ENCODE measurements around the gene SHH. TPM values are rescaled to one million over a fixed set of nuclear protein-coding genes. Genes with fewer than 3 reads are reported as not detected.
A peak's percentile ranks its signal among the peaks of the same experiment; 100 is the strongest.

The SHH gene
- total and polyA plus RNA-seq, 2 of the 13 experiments (the other 11 are each of a cell fraction or from before 2014, with no cell fraction given), result 1.9 to 3.4 TPM

DNA sequence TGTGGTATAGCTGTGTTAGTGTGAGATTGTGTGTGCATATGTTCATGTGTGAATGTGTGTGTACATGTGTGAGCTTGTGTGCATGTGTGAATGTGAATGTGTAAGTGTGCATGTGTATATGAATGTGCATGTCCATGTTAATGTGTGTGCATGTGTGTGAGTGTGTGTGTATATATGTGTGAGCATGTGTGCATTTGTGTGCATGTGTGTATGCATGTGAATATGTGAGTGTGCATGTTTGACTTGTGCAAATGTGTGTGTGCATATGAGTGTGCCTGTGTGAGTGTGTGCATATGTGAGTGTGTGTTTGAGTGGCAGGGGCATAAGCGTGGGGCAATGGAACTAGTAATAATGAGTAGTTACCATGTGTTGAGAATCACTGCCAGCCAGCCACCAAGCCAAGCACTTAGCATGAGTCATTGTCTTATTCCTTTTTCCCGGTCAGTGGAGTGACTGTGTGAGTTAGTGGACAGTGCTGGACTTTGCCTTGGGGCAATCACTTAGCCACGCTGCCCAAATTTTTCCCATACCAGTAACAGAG lies 46.3 kb upstream of the SHH start (continued):
- TF ChIP-seq, protein P1, sequence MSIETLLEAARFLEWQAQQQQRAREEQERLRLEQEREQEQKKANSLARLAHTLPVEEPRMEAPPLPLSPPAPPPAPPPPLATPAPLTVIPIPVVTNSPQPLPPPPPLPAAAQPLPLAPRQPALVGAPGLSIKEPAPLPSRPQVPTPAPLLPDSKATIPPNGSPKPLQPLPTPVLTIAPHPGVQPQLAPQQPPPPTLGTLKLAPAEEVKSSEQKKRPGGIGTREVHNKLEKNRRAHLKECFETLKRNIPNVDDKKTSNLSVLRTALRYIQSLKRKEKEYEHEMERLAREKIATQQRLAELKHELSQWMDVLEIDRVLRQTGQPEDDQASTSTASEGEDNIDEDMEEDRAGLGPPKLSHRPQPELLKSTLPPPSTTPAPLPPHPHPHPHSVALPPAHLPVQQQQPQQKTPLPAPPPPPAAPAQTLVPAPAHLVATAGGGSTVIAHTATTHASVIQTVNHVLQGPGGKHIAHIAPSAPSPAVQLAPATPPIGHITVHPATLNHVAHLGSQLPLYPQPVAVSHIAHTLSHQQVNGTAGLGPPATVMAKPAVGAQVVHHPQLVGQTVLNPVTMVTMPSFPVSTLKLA (IDR thresholded peaks at IDR 0.05), result peak; percentile 86
- TF ChIP-seq BCL6 (CRISPR knock-in tag; IDR thresholded peaks at IDR 0.05), result no peak
- TF ChIP-seq ZBTB1 (CRISPR knock-in tag; IDR thresholded peaks at IDR 0.05; ENCODE audit: borderline replicate concordance), result no peak
- no peak for TF ChIP-seq PRMT3 (CRISPR knock-in tag; IDR thresholded peaks at IDR 0.05; ENCODE audit: borderline replicate concordance, low read depth)

DNA sequence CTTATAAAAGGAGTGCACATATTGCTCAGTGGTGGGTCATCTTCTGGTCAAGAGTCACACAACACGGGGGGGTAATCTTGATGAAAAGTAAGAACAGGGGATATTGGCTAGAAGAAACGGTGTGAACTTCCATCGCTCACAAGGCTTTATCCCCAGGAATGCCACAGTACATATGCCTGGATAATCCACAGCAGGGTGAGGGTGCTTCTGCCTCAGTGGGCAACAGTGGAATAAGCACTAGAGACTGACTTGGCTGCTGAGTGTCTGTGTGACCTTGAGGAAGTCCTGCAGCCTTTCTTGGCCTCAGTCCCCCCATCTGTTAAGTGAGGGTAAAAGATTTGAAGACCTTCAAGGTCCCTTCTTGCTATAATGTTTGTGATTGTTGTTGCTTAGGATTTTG lies 44.9 kb upstream of the SHH start:
- no peak overlapping the region for H3K27ac ChIP-seq (ENCODE audit: extremely low read length, insufficient read depth, low read length)
- intact Hi-C loops (cut with micrococcal nuclease; ENCODE audit: unreplicated experiment) (no loop called here), in situ Hi-C loops (cut with HindIII; ENCODE audit: extremely low pct_ligation_motif_present, low pct_unique_long_range_greater_than_20kb) (no loop called here)
- TF ChIP-seq RNF2 (conservative IDR thresholded peaks at IDR 0.05; ENCODE audit: low read depth) (no peak), ZSCAN22 (CRISPR knock-in tag; IDR thresholded peaks at IDR 0.05) (no peak), IRF2 (CRISPR knock-in tag; IDR thresholded peaks at IDR 0.05) (no peak)
- TF ChIP-seq, protein P2, sequence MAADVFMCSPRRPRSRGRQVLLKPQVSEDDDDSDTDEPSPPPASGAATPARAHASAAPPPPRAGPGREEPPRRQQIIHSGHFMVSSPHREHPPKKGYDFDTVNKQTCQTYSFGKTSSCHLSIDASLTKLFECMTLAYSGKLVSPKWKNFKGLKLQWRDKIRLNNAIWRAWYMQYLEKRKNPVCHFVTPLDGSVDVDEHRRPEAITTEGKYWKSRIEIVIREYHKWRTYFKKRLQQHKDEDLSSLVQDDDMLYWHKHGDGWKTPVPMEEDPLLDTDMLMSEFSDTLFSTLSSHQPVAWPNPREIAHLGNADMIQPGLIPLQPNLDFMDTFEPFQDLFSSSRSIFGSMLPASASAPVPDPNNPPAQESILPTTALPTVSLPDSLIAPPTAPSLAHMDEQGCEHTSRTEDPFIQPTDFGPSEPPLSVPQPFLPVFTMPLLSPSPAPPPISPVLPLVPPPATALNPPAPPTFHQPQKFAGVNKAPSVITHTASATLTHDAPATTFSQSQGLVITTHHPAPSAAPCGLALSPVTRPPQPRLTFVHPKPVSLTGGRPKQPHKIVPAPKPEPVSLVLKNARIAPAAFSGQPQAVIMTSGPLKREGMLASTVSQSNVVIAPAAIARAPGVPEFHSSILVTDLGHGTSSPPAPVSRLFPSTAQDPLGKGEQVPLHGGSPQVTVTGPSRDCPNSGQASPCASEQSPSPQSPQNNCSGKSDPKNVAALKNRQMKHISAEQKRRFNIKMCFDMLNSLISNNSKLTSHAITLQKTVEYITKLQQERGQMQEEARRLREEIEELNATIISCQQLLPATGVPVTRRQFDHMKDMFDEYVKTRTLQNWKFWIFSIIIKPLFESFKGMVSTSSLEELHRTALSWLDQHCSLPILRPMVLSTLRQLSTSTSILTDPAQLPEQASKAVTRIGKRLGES (CRISPR knock-in tag; IDR thresholded peaks at IDR 0.05; ENCODE audit: borderline replicate concordance), result no peak
- TF ChIP-seq, protein P3, sequence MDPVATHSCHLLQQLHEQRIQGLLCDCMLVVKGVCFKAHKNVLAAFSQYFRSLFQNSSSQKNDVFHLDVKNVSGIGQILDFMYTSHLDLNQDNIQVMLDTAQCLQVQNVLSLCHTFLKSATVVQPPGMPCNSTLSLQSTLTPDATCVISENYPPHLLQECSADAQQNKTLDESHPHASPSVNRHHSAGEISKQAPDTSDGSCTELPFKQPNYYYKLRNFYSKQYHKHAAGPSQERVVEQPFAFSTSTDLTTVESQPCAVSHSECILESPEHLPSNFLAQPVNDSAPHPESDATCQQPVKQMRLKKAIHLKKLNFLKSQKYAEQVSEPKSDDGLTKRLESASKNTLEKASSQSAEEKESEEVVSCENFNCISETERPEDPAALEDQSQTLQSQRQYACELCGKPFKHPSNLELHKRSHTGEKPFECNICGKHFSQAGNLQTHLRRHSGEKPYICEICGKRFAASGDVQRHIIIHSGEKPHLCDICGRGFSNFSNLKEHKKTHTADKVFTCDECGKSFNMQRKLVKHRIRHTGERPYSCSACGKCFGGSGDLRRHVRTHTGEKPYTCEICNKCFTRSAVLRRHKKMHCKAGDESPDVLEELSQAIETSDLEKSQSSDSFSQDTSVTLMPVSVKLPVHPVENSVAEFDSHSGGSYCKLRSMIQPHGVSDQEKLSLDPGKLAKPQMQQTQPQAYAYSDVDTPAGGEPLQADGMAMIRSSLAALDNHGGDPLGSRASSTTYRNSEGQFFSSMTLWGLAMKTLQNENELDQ (CRISPR knock-in tag; IDR thresholded peaks at IDR 0.05; ENCODE audit: borderline replicate concordance), result no peak
- TF ChIP-seq, protein P4, sequence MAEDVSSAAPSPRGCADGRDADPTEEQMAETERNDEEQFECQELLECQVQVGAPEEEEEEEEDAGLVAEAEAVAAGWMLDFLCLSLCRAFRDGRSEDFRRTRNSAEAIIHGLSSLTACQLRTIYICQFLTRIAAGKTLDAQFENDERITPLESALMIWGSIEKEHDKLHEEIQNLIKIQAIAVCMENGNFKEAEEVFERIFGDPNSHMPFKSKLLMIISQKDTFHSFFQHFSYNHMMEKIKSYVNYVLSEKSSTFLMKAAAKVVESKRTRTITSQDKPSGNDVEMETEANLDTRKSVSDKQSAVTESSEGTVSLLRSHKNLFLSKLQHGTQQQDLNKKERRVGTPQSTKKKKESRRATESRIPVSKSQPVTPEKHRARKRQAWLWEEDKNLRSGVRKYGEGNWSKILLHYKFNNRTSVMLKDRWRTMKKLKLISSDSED (CRISPR knock-in tag; IDR thresholded peaks at IDR 0.05), result no peak
- BruUV-seq (replicated peaks), result no TSS peak
- H3K4me1 ChIP-seq (ENCODE audit: insufficient read depth, low read length), result no peaks in the 10 kb centered on the region
- no peak overlapping the region for H2AFZ ChIP-seq (ENCODE audit: low read length)
- no peak overlapping the region for H3K4me3 ChIP-seq (replicated peaks in 1 of 3; ENCODE audit: insufficient read depth in 1 of 3, low read depth in 2 of 3, low read length in 3 of 3)
- no peak for ATAC-seq
- no peak for DNase-seq (ENCODE audit: low spot score)
- no peak overlapping the region for H3K4me2 ChIP-seq (ENCODE audit: low read depth, low read length)
- ChIA-PET CTCF (ENCODE audit: low intra/inter-chr PET ratio, low total read pairs) (no interaction called here), POLR2A (no interaction called here)
- H3K9me3 ChIP-seq (ENCODE audit: low read length), result no peaks in the 10 kb centered on the region
- WGBS (ENCODE audit: low lambda C conversion rate), result 11% methylated on average over 3 of the region's 3 CpGs
- no peaks in the 10 kb centered on the region for H3K79me2 ChIP-seq (ENCODE audit: insufficient read depth, low read length)
- FAIRE-seq, result no peak
- no peak overlapping the region for H3K9ac ChIP-seq (ENCODE audit: insufficient read depth, low read depth, low read length)
- no peaks in the 10 kb centered on the region for H4K20me1 ChIP-seq (ENCODE audit: insufficient read depth, low read length)
- peaks cover 0 to 6% of the 10 kb centered on the region in 2 experiments; a peak in 3 of 5 replicates for H3K27me3 ChIP-seq (ENCODE audit: control insufficient read depth in 1 of 2, insufficient read depth in 2 of 2, low read length in 2 of 2)
- no peaks in the 10 kb centered on the region for H3K36me3 ChIP-seq (replicated peaks in 1 of 2; ENCODE audit: control insufficient read depth in 1 of 2, insufficient read depth in 2 of 2, low read length in 2 of 2)

Data from HepG2 (cell line).